Measurements from ENCODE around the gene LEPROT. TPM values are rescaled to one million over a fixed set of nuclear protein-coding genes. Genes with fewer than 3 reads are reported as not detected.

Gene LEPROT
- total RNA-seq, 1 experiment from 2014 or later = 18.1 TPM

- TF ChIP-seq, protein P1, sequence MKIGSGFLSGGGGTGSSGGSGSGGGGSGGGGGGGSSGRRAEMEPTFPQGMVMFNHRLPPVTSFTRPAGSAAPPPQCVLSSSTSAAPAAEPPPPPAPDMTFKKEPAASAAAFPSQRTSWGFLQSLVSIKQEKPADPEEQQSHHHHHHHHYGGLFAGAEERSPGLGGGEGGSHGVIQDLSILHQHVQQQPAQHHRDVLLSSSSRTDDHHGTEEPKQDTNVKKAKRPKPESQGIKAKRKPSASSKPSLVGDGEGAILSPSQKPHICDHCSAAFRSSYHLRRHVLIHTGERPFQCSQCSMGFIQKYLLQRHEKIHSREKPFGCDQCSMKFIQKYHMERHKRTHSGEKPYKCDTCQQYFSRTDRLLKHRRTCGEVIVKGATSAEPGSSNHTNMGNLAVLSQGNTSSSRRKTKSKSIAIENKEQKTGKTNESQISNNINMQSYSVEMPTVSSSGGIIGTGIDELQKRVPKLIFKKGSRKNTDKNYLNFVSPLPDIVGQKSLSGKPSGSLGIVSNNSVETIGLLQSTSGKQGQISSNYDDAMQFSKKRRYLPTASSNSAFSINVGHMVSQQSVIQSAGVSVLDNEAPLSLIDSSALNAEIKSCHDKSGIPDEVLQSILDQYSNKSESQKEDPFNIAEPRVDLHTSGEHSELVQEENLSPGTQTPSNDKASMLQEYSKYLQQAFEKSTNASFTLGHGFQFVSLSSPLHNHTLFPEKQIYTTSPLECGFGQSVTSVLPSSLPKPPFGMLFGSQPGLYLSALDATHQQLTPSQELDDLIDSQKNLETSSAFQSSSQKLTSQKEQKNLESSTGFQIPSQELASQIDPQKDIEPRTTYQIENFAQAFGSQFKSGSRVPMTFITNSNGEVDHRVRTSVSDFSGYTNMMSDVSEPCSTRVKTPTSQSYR (CRISPR knock-in tag; IDR thresholded peaks at IDR 0.05) = no peak
- TF ChIP-seq, protein P2, sequence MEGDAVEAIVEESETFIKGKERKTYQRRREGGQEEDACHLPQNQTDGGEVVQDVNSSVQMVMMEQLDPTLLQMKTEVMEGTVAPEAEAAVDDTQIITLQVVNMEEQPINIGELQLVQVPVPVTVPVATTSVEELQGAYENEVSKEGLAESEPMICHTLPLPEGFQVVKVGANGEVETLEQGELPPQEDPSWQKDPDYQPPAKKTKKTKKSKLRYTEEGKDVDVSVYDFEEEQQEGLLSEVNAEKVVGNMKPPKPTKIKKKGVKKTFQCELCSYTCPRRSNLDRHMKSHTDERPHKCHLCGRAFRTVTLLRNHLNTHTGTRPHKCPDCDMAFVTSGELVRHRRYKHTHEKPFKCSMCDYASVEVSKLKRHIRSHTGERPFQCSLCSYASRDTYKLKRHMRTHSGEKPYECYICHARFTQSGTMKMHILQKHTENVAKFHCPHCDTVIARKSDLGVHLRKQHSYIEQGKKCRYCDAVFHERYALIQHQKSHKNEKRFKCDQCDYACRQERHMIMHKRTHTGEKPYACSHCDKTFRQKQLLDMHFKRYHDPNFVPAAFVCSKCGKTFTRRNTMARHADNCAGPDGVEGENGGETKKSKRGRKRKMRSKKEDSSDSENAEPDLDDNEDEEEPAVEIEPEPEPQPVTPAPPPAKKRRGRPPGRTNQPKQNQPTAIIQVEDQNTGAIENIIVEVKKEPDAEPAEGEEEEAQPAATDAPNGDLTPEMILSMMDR (IDR thresholded peaks at IDR 0.05) = no peak
- TF ChIP-seq, protein P3, sequence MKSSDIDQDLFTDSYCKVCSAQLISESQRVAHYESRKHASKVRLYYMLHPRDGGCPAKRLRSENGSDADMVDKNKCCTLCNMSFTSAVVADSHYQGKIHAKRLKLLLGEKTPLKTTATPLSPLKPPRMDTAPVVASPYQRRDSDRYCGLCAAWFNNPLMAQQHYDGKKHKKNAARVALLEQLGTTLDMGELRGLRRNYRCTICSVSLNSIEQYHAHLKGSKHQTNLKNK (CRISPR knock-in tag; IDR thresholded peaks at IDR 0.05) = no peak
- TF ChIP-seq PRRX2 (CRISPR knock-in tag; IDR thresholded peaks at IDR 0.05) = no peak
- no peak for TF ChIP-seq ESRRA (CRISPR knock-in tag; IDR thresholded peaks at IDR 0.05; ENCODE audit: borderline replicate concordance)
- no peak for TF ChIP-seq TCF7 (CRISPR knock-in tag; IDR thresholded peaks at IDR 0.05; ENCODE audit: low read depth)
- TF ChIP-seq RELA (CRISPR knock-in tag; IDR thresholded peaks at IDR 0.05; ENCODE audit: borderline replicate concordance) = 0 out of 2 replicates have a peak, but pooled peaks have one; percentile 61
- no peak for TF ChIP-seq PREB (CRISPR knock-in tag; IDR thresholded peaks at IDR 0.05; ENCODE audit: borderline replicate concordance)
- no peak for TF ChIP-seq ZNF423 (CRISPR knock-in tag; IDR thresholded peaks at IDR 0.05)
- TF ChIP-seq GABPB1 (CRISPR knock-in tag; IDR thresholded peaks at IDR 0.05) = 0 out of 2 replicates have a peak, but pooled peaks have one; percentile 42
- TF ChIP-seq FOXK1 (CRISPR knock-in tag; IDR thresholded peaks at IDR 0.05) = no peak
- TF ChIP-seq, protein P4, sequence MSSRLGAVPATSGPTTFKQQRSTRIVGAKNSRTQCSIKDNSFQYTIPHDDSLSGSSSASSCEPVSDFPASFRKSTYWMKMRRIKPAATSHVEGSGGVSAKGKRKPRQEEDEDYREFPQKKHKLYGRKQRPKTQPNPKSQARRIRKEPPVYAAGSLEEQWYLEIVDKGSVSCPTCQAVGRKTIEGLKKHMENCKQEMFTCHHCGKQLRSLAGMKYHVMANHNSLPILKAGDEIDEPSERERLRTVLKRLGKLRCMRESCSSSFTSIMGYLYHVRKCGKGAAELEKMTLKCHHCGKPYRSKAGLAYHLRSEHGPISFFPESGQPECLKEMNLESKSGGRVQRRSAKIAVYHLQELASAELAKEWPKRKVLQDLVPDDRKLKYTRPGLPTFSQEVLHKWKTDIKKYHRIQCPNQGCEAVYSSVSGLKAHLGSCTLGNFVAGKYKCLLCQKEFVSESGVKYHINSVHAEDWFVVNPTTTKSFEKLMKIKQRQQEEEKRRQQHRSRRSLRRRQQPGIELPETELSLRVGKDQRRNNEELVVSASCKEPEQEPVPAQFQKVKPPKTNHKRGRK (CRISPR knock-in tag; IDR thresholded peaks at IDR 0.05; ENCODE audit: borderline replicate concordance) = no peak
- TF ChIP-seq SP1 (CRISPR knock-in tag; conservative IDR thresholded peaks at IDR 0.05) = peak; percentile 72; the same call in 1 of the 2 replicates
- TF ChIP-seq ZSCAN18 (CRISPR knock-in tag; IDR thresholded peaks at IDR 0.05) = no peak
- no peak for TF ChIP-seq JUN (CRISPR knock-in tag; IDR thresholded peaks at IDR 0.05)
- TF ChIP-seq OVOL2 (CRISPR knock-in tag; IDR thresholded peaks at IDR 0.05; ENCODE audit: borderline replicate concordance) = no peak
- TF ChIP-seq GRHL2 (CRISPR knock-in tag; IDR thresholded peaks at IDR 0.05; ENCODE audit: insufficient replicate concordance, severe bottlenecking) = no peak
- TF ChIP-seq, protein P5, sequence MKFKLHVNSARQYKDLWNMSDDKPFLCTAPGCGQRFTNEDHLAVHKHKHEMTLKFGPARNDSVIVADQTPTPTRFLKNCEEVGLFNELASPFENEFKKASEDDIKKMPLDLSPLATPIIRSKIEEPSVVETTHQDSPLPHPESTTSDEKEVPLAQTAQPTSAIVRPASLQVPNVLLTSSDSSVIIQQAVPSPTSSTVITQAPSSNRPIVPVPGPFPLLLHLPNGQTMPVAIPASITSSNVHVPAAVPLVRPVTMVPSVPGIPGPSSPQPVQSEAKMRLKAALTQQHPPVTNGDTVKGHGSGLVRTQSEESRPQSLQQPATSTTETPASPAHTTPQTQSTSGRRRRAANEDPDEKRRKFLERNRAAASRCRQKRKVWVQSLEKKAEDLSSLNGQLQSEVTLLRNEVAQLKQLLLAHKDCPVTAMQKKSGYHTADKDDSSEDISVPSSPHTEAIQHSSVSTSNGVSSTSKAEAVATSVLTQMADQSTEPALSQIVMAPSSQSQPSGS (CRISPR knock-in tag; IDR thresholded peaks at IDR 0.05; ENCODE audit: borderline replicate concordance, low read depth) = no peak
- peak; percentile 74; the same call in 1 of the 2 replicates for TF ChIP-seq FOXP1 (CRISPR knock-in tag; IDR thresholded peaks at IDR 0.05; ENCODE audit: borderline replicate concordance)
- peak; percentile 73; the same call in 1 of the 2 replicates for TF ChIP-seq ZNF219 (CRISPR knock-in tag; IDR thresholded peaks at IDR 0.05; ENCODE audit: borderline replicate concordance)
- TF ChIP-seq NR1H2 (CRISPR knock-in tag; IDR thresholded peaks at IDR 0.05) = no peak
- TF ChIP-seq MXD4 (CRISPR knock-in tag; IDR thresholded peaks at IDR 0.05; ENCODE audit: borderline replicate concordance) = no peak
- TF ChIP-seq ZNF317 (CRISPR knock-in tag; IDR thresholded peaks at IDR 0.05; ENCODE audit: borderline replicate concordance, low read depth) = no peak
- no peak for TF ChIP-seq ZNF138 (CRISPR knock-in tag; conservative IDR thresholded peaks at IDR 0.05)
- TF ChIP-seq CDX4 (CRISPR knock-in tag; IDR thresholded peaks at IDR 0.05; ENCODE audit: borderline replicate concordance) = no peak
- no peak for TF ChIP-seq NR3C1 (CRISPR knock-in tag; conservative IDR thresholded peaks at IDR 0.05; ENCODE audit: low read depth)
- no peak; the same call in 1 of the 2 replicates for TF ChIP-seq TEAD4 (CRISPR knock-in tag; IDR thresholded peaks at IDR 0.05)
Observed at GRCh38 chr1:65420590-65421350, at the start of gene LEPROT, which contains the start of gene LEPR (continued).
